Measurements from ENCODE around the gene DAB2IP. TPM values are rescaled to one million over a fixed set of nuclear protein-coding genes. Genes with fewer than 3 reads are reported as not detected.

Gene DAB2IP
- polyA plus RNA-seq, 1 experiment, result 20.4 TPM

DNA sequence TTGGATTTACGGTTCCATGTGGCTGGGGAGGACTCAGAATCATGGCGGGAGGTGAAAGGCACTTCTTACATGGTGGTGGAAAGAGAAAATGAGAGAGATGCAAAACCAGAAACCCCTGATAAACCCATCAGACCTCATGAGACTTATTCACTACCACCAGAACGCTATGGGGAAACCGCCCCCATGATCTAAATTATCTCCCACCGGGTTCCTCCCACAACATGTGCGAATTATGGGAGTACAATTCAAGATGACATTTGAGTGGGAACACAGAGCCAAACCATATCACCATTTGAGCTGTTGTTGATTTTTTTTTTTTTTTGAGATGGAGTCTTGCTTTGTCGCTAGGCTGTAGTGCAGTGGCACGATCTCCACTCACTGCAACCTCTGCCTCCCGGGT, 16.5 kb downstream of the DAB2IP start:
- H3K27ac ChIP-seq (ENCODE audit: low read depth, low read length), result no peak overlapping the region
- ChIA-PET CTCF (interaction anchor here (1.4 kb wide), 1 partner anchor 117 kb away, joined by 4 read pairs; no protein-coding TSS in a partner anchor), POLR2A (no interaction called here)
- H3K4me3 ChIP-seq (ENCODE audit: low read depth, low read length), result no peak overlapping the region
- H3K9me3 ChIP-seq (ENCODE audit: control insufficient read depth, insufficient read depth, low read length), result no peaks in the 10 kb centered on the region; the same call in 1 of the 2 replicates
- H3K27me3 ChIP-seq (ENCODE audit: control insufficient read depth, insufficient read depth, low read length), result no peaks in the 10 kb centered on the region
- DNase-seq (ENCODE audit: low read depth, low spot score), result no peak
- TF ChIP-seq, protein P1, sequence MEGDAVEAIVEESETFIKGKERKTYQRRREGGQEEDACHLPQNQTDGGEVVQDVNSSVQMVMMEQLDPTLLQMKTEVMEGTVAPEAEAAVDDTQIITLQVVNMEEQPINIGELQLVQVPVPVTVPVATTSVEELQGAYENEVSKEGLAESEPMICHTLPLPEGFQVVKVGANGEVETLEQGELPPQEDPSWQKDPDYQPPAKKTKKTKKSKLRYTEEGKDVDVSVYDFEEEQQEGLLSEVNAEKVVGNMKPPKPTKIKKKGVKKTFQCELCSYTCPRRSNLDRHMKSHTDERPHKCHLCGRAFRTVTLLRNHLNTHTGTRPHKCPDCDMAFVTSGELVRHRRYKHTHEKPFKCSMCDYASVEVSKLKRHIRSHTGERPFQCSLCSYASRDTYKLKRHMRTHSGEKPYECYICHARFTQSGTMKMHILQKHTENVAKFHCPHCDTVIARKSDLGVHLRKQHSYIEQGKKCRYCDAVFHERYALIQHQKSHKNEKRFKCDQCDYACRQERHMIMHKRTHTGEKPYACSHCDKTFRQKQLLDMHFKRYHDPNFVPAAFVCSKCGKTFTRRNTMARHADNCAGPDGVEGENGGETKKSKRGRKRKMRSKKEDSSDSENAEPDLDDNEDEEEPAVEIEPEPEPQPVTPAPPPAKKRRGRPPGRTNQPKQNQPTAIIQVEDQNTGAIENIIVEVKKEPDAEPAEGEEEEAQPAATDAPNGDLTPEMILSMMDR (IDR thresholded peaks at IDR 0.05; ENCODE audit: low read depth, low read length), result no peak

GRCh38 chr9:121670431-121670830, 19.0 kb downstream of the DAB2IP start:
- peak; percentile 27 for DNase-seq (ENCODE audit: low read depth, low spot score)
- ChIA-PET CTCF (interaction anchor here (0.6 kb wide), 1 partner anchor 15 kb away, joined by 3 read pairs; no protein-coding TSS in a partner anchor), POLR2A (no interaction called here)
- TF ChIP-seq, protein P1 (IDR thresholded peaks at IDR 0.05; ENCODE audit: low read depth, low read length), result no peak
- Histone ChIP-seq H3K4me3 (ENCODE audit: low read depth, low read length) (no peak overlapping the region), H3K27ac (ENCODE audit: low read depth, low read length) (no peak overlapping the region), H3K9me3 (ENCODE audit: control insufficient read depth, insufficient read depth, low read length) (no peaks in the 10 kb centered on the region; the same call in 1 of the 2 replicates), H3K27me3 (ENCODE audit: control insufficient read depth, insufficient read depth, low read length) (no peaks in the 10 kb centered on the region)

DNA sequence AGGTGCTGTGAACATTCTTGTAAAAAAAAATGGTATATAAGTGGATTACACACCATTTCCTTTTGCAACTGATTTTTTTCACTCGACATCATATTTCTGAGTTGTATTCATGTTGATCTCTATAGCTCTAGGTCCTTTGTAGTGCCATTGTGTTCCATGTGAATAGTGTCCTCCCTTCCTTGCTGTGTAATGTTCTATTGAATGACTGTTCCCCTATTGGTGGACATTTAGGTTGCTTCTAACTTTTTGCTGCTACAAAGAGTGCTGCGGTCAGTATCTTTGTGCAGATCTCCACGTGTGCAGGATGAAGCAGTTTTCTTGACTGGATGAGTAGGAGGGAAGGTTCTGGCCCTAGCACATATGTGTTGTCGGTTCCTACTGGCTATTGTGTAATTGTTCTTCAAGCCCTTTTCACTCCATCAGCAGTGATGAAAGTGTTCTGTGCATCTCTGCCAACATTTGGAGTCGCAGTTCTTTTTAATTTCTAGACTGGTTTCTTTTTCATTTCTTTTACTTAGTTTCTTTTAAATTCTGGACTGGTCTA, 20.2 kb downstream of the DAB2IP start:
- no peak for DNase-seq (ENCODE audit: low read depth, low spot score)
- Histone ChIP-seq H3K27me3 (ENCODE audit: control insufficient read depth, insufficient read depth, low read length) (no peaks in the 10 kb centered on the region), H3K4me3 (ENCODE audit: low read depth, low read length) (no peak overlapping the region), H3K9me3 (ENCODE audit: control insufficient read depth, insufficient read depth, low read length) (no peaks in the 10 kb centered on the region; the same call in 1 of the 2 replicates), H3K27ac (ENCODE audit: low read depth, low read length) (no peak overlapping the region)
- ChIA-PET POLR2A (no interaction called here), CTCF (no interaction called here)
- TF ChIP-seq, protein P1 (IDR thresholded peaks at IDR 0.05; ENCODE audit: low read depth, low read length), result no peak

GRCh38 chr9:121672213-121672612, 20.8 kb downstream of the DAB2IP start:
- H3K9me3 ChIP-seq (ENCODE audit: control insufficient read depth, insufficient read depth, low read length), result no peaks in the 10 kb centered on the region; the same call in 1 of the 2 replicates
- POLR2A ChIA-PET, result no interaction called here
- no peaks in the 10 kb centered on the region for H3K27me3 ChIP-seq (ENCODE audit: control insufficient read depth, insufficient read depth, low read length)
- TF ChIP-seq, protein P1 (IDR thresholded peaks at IDR 0.05; ENCODE audit: low read depth, low read length), result no peak
- DNase-seq (ENCODE audit: low read depth, low spot score), result no peak
- H3K4me3 ChIP-seq (ENCODE audit: low read depth, low read length), result no peak overlapping the region
- no peak overlapping the region for H3K27ac ChIP-seq (ENCODE audit: low read depth, low read length)
- CTCF ChIA-PET, result no interaction called here

- H3K27me3 ChIP-seq (ENCODE audit: control insufficient read depth, insufficient read depth, low read length), result no peaks in the 10 kb centered on the region
- CTCF ChIA-PET, result interaction anchor here (0.7 to 1.8 kb wide), 2 partner anchors 12 to 23 kb away, joined by 3 to 6 read pairs; no protein-coding TSS in a partner anchor
- POLR2A ChIA-PET, result no interaction called here
- TF ChIP-seq, protein P1 (IDR thresholded peaks at IDR 0.05; ENCODE audit: low read depth, low read length), result no peak
- no peaks in the 10 kb centered on the region; the same call in 1 of the 2 replicates for H3K9me3 ChIP-seq (ENCODE audit: control insufficient read depth, insufficient read depth, low read length)
- no peak overlapping the region for H3K27ac ChIP-seq (ENCODE audit: low read depth, low read length)
- no peak overlapping the region for H3K4me3 ChIP-seq (ENCODE audit: low read depth, low read length)
- DNase-seq (ENCODE audit: low read depth, low spot score), result no peak
Measured at GRCh38 chr9:121672986-121673385, 21.6 kb downstream of the DAB2IP start.
